GM12878 (cell line): ENCODE data around the gene TPM4. TPM values are rescaled to one million over a fixed set of nuclear protein-coding genes. Genes with fewer than 3 reads are reported as not detected.

Source experiments
- ATAC-seq: fragments of 200-7000 bp; cut with Tn5 transposase; 3 replicates; pipeline ENCODE4 v1.9.1; 2020; ENCODE audit warnings: mild to moderate bottlenecking, moderate library complexity
- BruUV-seq: library from RNA; stranded (reverse); fragments of 400-500 nt; replicated peaks from 2 replicates; lab custom pipeline; 2021; lab: Mats Ljungman, UMichigan
- CTCF ChIA-PET: fragments of 300-600 bp; sonication (Branson Sonifier 250); formaldehyde crosslinking; extraction: SDS; loops from one replicate; lab custom pipeline; 2021; ENCODE audit warnings: inconsistent platforms; lab: Yijun Ruan, JAX
- POLR2A ChIA-PET: fragments of 350-600 bp; formaldehyde crosslinking; extraction: SDS; loops from one replicate; lab custom pipeline; 2021; ENCODE audit warnings: inconsistent platforms; lab: Charles Lee
- RAD21 ChIA-PET: fragments of 300-600 bp; sonication (Branson Sonifier 250); formaldehyde crosslinking; loops from one replicate; lab custom pipeline; 2023; ENCODE audit warnings: antibody characterized with exemption; ENCODE audit not compliant: unreplicated experiment; lab: Charles Lee
- SMC1A ChIA-PET: fragments of 300-600 bp; sonication (Branson Sonifier 250); formaldehyde crosslinking; loops from one replicate; lab custom pipeline; 2023; ENCODE audit not compliant: unreplicated experiment, uncharacterized antibody; lab: Charles Lee
- DNase-seq: peaks from one replicate; pipeline ENCODE4 v3.0.0-alpha.2; 2011; ENCODE audit warnings: low read depth, low spot score
- FAIRE-seq: peaks from 3 replicates; lab custom pipeline; 2011; peaks lifted over from hg19 to GRCh38; lab: Jason Lieb, UNC
- H2AFZ ChIP-seq: 2 replicates; pipeline ENCODE4 v1.6.0; 2011; ENCODE audit warnings: low read depth, low read length, control low read depth; ENCODE audit not compliant: control insufficient read depth
- H3K27ac ChIP-seq: 2 replicates; pipeline ENCODE4 v1.5.1; 2011; ENCODE audit warnings: control low read depth; ENCODE audit not compliant: control insufficient read depth, insufficient read depth
- H3K27me3 ChIP-seq, 2 experiments: replicated peaks in 1 of 2; 2 replicates each; pipeline versions ENCODE4 v1.6.0 to v1.6.1; 2011; ENCODE audit warnings: low read length in 1 of 2; ENCODE audit not compliant: control insufficient read depth in 2 of 2, insufficient read depth in 2 of 2
- H3K36me3 ChIP-seq, 2 experiments: 2 replicates each; pipeline ENCODE4 v1.5.1; 2011; ENCODE audit warnings: low read length in 1 of 2; ENCODE audit not compliant: control insufficient read depth in 2 of 2, insufficient read depth in 2 of 2
- H3K4me1 ChIP-seq: 2 replicates; pipeline ENCODE4 v1.6.1; 2011; ENCODE audit warnings: mild to moderate bottlenecking, low read length, moderate library complexity, mixed read lengths; ENCODE audit not compliant: control insufficient read depth, insufficient read depth
- H3K4me2 ChIP-seq: 2 replicates; pipeline ENCODE4 v1.6.0; 2011; ENCODE audit warnings: control low read depth; ENCODE audit not compliant: control insufficient read depth, insufficient read depth
- H3K4me3 ChIP-seq: fragments of 200-600 bp; sonication (generic); 2 replicates; pipeline ENCODE4 v1.5.1; 2016
- H3K79me2 ChIP-seq: 2 replicates; pipeline ENCODE4 v1.6.0; 2011; ENCODE audit warnings: low read length; ENCODE audit not compliant: control insufficient read depth, insufficient read depth
- H3K9ac ChIP-seq: 2 replicates; pipeline ENCODE4 v1.8.0; 2011; ENCODE audit warnings: low read length, control low read depth, mixed read lengths; ENCODE audit not compliant: control insufficient read depth, insufficient read depth
- H3K9me3 ChIP-seq: replicated peaks from 3 replicates; pipeline ENCODE4 v1.5.1; 2011; ENCODE audit warnings: mild to moderate bottlenecking, low read length; ENCODE audit not compliant: control insufficient read depth, insufficient read depth
- H4K20me1 ChIP-seq: 2 replicates; pipeline ENCODE4 v1.6.0; 2011; ENCODE audit not compliant: control insufficient read depth, insufficient read depth
- BMI1 ChIP-seq: fragments of 450-650 bp; IDR thresholded peaks from 2 replicates; pipeline ENCODE4 v1.6.1; 2016; ENCODE audit warnings: mild to moderate bottlenecking, moderate library complexity, borderline replicate concordance
- CEBPB ChIP-seq, 2 experiments: fragments of 150-350 bp in 1 of 2; IDR thresholded peaks; 2 replicates each; pipeline ENCODE4 v1.6.1; 2012 to 2014; ENCODE audit warnings: low read depth in 2 of 2, low read length in 2 of 2, borderline replicate concordance in 1 of 2, inconsistent platforms in 1 of 2
- E4F1 ChIP-seq: fragments of 450-650 bp; IDR thresholded peaks from 2 replicates; pipeline ENCODE4 v1.6.1; 2018; ENCODE audit warnings: borderline replicate concordance, mild to moderate bottlenecking; ENCODE audit not compliant: partially characterized antibody
- ETV6 ChIP-seq, 2 experiments: fragments of 450-650 bp in 1 of 2; IDR thresholded peaks in 1 of 2; conservative IDR thresholded peaks in 1 of 2; 2 replicates each; pipeline ENCODE4 v1.6.1; 2014; ENCODE audit warnings: antibody characterized with exemption in 1 of 2, borderline replicate concordance in 1 of 2, low read depth in 1 of 2, mild to moderate bottlenecking in 1 of 2, moderate library complexity in 1 of 2
- FOS ChIP-seq: IDR thresholded peaks from 3 replicates; pipeline ENCODE4 v1.6.1; 2011; ENCODE audit warnings: borderline replicate concordance; ENCODE audit not compliant: insufficient read length; ENCODE audit errors: extremely low read depth
- HDAC6 ChIP-seq: fragments of 200-600 bp; sonication (generic); IDR thresholded peaks from one replicate; pipeline ENCODE4 v1.8.0; 2017; ENCODE audit warnings: antibody characterized with exemption; ENCODE audit not compliant: unreplicated experiment
- MTA3 ChIP-seq: IDR thresholded peaks from 2 replicates; pipeline ENCODE4 v1.6.1; 2012; ENCODE audit warnings: low read length, inconsistent platforms, borderline replicate concordance
- NFIC ChIP-seq: IDR thresholded peaks from 2 replicates; pipeline ENCODE4 v1.6.1; 2012; ENCODE audit warnings: low read depth, mild to moderate bottlenecking, inconsistent platforms, low read length, moderate library complexity
- RELB ChIP-seq: fragments of 450-650 bp; IDR thresholded peaks from 2 replicates; pipeline ENCODE4 v1.6.1; 2017; ENCODE audit warnings: low read depth, mild to moderate bottlenecking, moderate library complexity
- YY1 ChIP-seq: IDR thresholded peaks from 2 replicates; pipeline ENCODE4 v1.6.1; 2011; ENCODE audit warnings: low read depth, mild to moderate bottlenecking, low read length
- WGBS: methylation state at CpG from one replicate; pipeline ENCODE4 v1.1.6; 2016; ENCODE audit warnings: low lambda C conversion rate; ENCODE audit not compliant: insufficient replicate concordance, insufficient coverage; ENCODE audit errors: missing lambda C conversion rate; 5-methylcytosine and 5-hydroxymethylcytosine counted together
- in situ Hi-C: fragments of 300-500 bp; cut with MboI; formaldehyde crosslinking; loops from 9 replicates; pipeline ENCODE4 v1.14.3; 2018; ENCODE audit warnings: mixed read lengths
- intact Hi-C: fragments of 100-400 bp; cut with micrococcal nuclease; formaldehyde crosslinking; loops from one replicate; pipeline ENCODE4 v1.14.2; 2022; ENCODE audit not compliant: unreplicated experiment
- polyA plus RNA-seq, 11 experiments: library from polyadenylated mRNA; depleted of rRNA in 4 of 11; unstranded in 6 of 11; stranded (reverse) in 5 of 11; fragments of >200 nt; fragmentation: Nextera tagmentation in 4 of 11; fragmentation: Illumina TruSeq in 1 of 11; extraction: Ambion mirVana in 4 of 11; extraction: Trizol in 1 of 11; gene quantifications; 1 replicate in 1 of 11; 2 replicates in 10 of 11; pipeline versions ENCODE4 v1.2.1 to v1.2.3, GENCODE V29; 2011 to 2016; ENCODE audit warnings: inconsistent platforms in 2 of 11, missing spikeins in 2 of 11, low read depth in 1 of 11
- total RNA-seq, 4 experiments: library from RNA; depleted of rRNA in 3 of 4; stranded (reverse); fragments of >200 nt in 3 of 4; fragmentation: Illumina TruSeq in 1 of 4; extraction: Trizol in 1 of 4; gene quantifications; 2 replicates each; pipeline versions ENCODE4 v1.2.1 to v1.2.3, GENCODE V29; 2013 to 2021

The TPM4 gene
- total and polyA plus RNA-seq, 10 of the 15 experiments (the other 5 are each of a cell fraction or from before 2014, with no cell fraction given) = 183 to 620 (median 407) TPM

- H3K27ac ChIP-seq = peak overlapping the region; percentile 100
- ATAC-seq = no peak
- no TSS peak for BruUV-seq
- in situ Hi-C loops = no loop called here
- WGBS = 92% methylated on average over 5 of the region's 5 CpGs
- H3K9ac ChIP-seq = no peak overlapping the region; the same call in 1 of the 2 replicates
- ChIA-PET SMC1A (interaction anchor here (0.7 to 8.6 kb wide), 3 partner anchors 8 to 41 kb away, joined by 3 to 135 read pairs (median 3); partner anchors contain the start of gene HSH2D), POLR2A (interaction anchor here (2.4 to 11.3 kb wide), 3 partner anchors 14 to 23 kb away, joined by 6 to 174 read pairs (median 28); partner anchors contain the start of gene HSH2D), CTCF (interaction anchor here (0.7 to 6.8 kb wide), 2 partner anchors 22 to 48 kb away, joined by 3 to 111 read pairs; partner anchors contain the start of gene HSH2D), RAD21 (interaction anchor here (0.7 to 0.9 kb wide), 2 partner anchors 23 to 37 kb away, joined by 3 read pairs; no protein-coding TSS in a partner anchor)
- H3K27me3 ChIP-seq = no peaks in the 10 kb centered on the region
- intact Hi-C loops = no loop called here
- TF ChIP-seq RELB = no peak
- TF ChIP-seq ETV6 (conservative IDR thresholded peaks at IDR 0.05 in 1 of 2, IDR thresholded peaks at IDR 0.05 in 1 of 2; ENCODE audit: borderline replicate concordance in 1 of 2, low read depth in 1 of 2) = no peak
- 0 out of 2 replicates have a peak, but pooled peaks have one; percentile 23 for TF ChIP-seq YY1
- H2AFZ ChIP-seq = no peak overlapping the region
- H3K36me3 ChIP-seq = peaks cover 47 to 52% of the 10 kb centered on the region in 2 experiments
- no peaks in the 10 kb centered on the region for H3K9me3 ChIP-seq
- DNase-seq = no peak
- peak overlapping the region; percentile 35; the same call in 1 of the 2 replicates for H3K4me2 ChIP-seq
- no peaks in the 10 kb centered on the region for H4K20me1 ChIP-seq
- FAIRE-seq = no peak
- peaks cover 52% of the 10 kb centered on the region for H3K79me2 ChIP-seq
- no peak overlapping the region for H3K4me3 ChIP-seq
- H3K4me1 ChIP-seq = peaks cover 48% of the 10 kb centered on the region
Measured at GRCh38 chr19:16121141-16121540, 44.8 kb downstream of the TPM4 start.

- Histone ChIP-seq H3K4me3 (no peak overlapping the region), H3K4me2 (no peak overlapping the region), H3K36me3 (peaks cover 51 to 52% of the 10 kb centered on the region in 2 experiments), H2AFZ (no peak overlapping the region), H3K27me3 (no peaks in the 10 kb centered on the region), H3K9me3 (no peaks in the 10 kb centered on the region), H4K20me1 (no peaks in the 10 kb centered on the region), H3K4me1 (peaks cover 41% of the 10 kb centered on the region), H3K27ac (no peak overlapping the region), H3K9ac (no peak overlapping the region), H3K79me2 (peaks cover 44% of the 10 kb centered on the region)
- no peak for FAIRE-seq
- no peak for DNase-seq
- RAD21 ChIA-PET = no interaction called here
- intact Hi-C loops (no loop called here), in situ Hi-C loops (no loop called here)
- SMC1A ChIA-PET = interaction anchor here (1.0 to 8.6 kb wide), 2 partner anchors 9 to 25 kb away, joined by 3 to 135 read pairs; partner anchors contain the start of gene HSH2D
- POLR2A ChIA-PET = interaction anchor here (2.5 kb wide), 1 partner anchor 22 kb away, joined by 6 read pairs; the partner anchor contains the start of gene HSH2D
- WGBS = 96% methylated on average over 11 of the region's 11 CpGs
- BruUV-seq = no TSS peak
- CTCF ChIA-PET = no interaction called here
- ATAC-seq = no peak
- no peak for TF ChIP-seq MTA3
- no peak for TF ChIP-seq E4F1
- no peak for TF ChIP-seq NFIC
- TF ChIP-seq CEBPB (IDR thresholded peaks at IDR 0.05; ENCODE audit: borderline replicate concordance in 1 of 2, low read depth in 2 of 2, low read length in 2 of 2) = no peak
- no peak for TF ChIP-seq HDAC6
- TF ChIP-seq FOS = no peak
- no peak for TF ChIP-seq BMI1
Measured at GRCh38 chr19:16121967-16122366, 45.7 kb downstream of the TPM4 start.
